IMR-90 (cell line): ENCODE results near the gene POLRMT. TPM values are rescaled to one million over a fixed set of nuclear protein-coding genes. Genes with fewer than 3 reads are reported as not detected.

Experiments used
- ATAC-seq: fragments of 200-7000 bp; cut with Tn5 transposase; 2 replicates; pipeline ENCODE4 v1.9.1; 2020; ENCODE audit warnings: low read depth, mild to moderate bottlenecking, moderate library complexity
- BruUV-seq: library from RNA; stranded (reverse); fragments of 400-500 nt; replicated peaks from 2 replicates; lab custom pipeline; 2021; lab: Mats Ljungman, UMichigan
- CTCF ChIA-PET: fragments of 300-600 bp; formaldehyde crosslinking; extraction: SDS; loops from one replicate; lab custom pipeline; 2021; ENCODE audit warnings: antibody characterized with exemption; lab: Yijun Ruan, JAX
- POLR2A ChIA-PET: fragments of 300-600 bp; sonication (Branson Sonifier 250); formaldehyde crosslinking; loops from one replicate; lab custom pipeline; 2022; ENCODE audit warnings: antibody characterized with exemption; ENCODE audit not compliant: unreplicated experiment; lab: Charles Lee
- DNase-seq: peaks from one replicate; pipeline ENCODE4 v3.0.0; 2013
- H2AFZ ChIP-seq: replicated peaks from 2 replicates; pipeline ENCODE3; 2013; ENCODE audit warnings: low read length, mild to moderate bottlenecking; ENCODE audit not compliant: poor library complexity
- H2AK5ac ChIP-seq: 2 replicates; pipeline ENCODE4 v1.6.1; 2013; ENCODE audit warnings: low read depth, low read length, inconsistent platforms
- H2AK9ac ChIP-seq: replicated peaks from 2 replicates; pipeline ENCODE3; 2013; ENCODE audit warnings: mild to moderate bottlenecking, low read depth, low read length, moderate library complexity; ENCODE audit not compliant: poor library complexity
- H2BK120ac ChIP-seq: 2 replicates; pipeline ENCODE4 v1.6.1; 2013; ENCODE audit warnings: low read depth, low read length, inconsistent platforms
- H2BK15ac ChIP-seq: 3 replicates; pipeline ENCODE4 v1.6.1; 2013; ENCODE audit warnings: low read depth, low read length, inconsistent platforms
- H2BK20ac ChIP-seq: 2 replicates; pipeline ENCODE4 v1.6.1; 2013; ENCODE audit warnings: low read depth, mild to moderate bottlenecking, inconsistent platforms, low read length, moderate library complexity
- H2BK5ac ChIP-seq: 2 replicates; pipeline ENCODE4 v1.6.1; 2013; ENCODE audit warnings: mild to moderate bottlenecking, low read depth, low read length, inconsistent platforms; ENCODE audit not compliant: poor library complexity, severe bottlenecking
- H3K14ac ChIP-seq: replicated peaks from 2 replicates; pipeline ENCODE4 v1.6.1; 2013; ENCODE audit warnings: low read depth, low read length, inconsistent platforms
- H3K18ac ChIP-seq: 2 replicates; pipeline ENCODE4 v1.6.1; 2013; ENCODE audit warnings: low read depth, low read length, control low read depth
- H3K23ac ChIP-seq: 2 replicates; pipeline ENCODE4 v1.6.1; 2013; ENCODE audit warnings: low read depth, low read length, inconsistent platforms
- H3K27ac ChIP-seq: 2 replicates; pipeline ENCODE4 v1.5.1; 2013; ENCODE audit warnings: mild to moderate bottlenecking, control low read depth, low read length; ENCODE audit not compliant: insufficient read depth
- H3K27me3 ChIP-seq: 2 replicates; pipeline ENCODE4 v1.6.1; 2013; ENCODE audit warnings: low read length; ENCODE audit not compliant: control insufficient read depth, insufficient read depth
- H3K36me3 ChIP-seq: 2 replicates; pipeline ENCODE4 v1.6.1; 2013; ENCODE audit warnings: low read length, mixed read lengths; ENCODE audit not compliant: control insufficient read depth, insufficient read depth
- H3K4ac ChIP-seq: 2 replicates; pipeline ENCODE4 v1.6.1; 2013; ENCODE audit warnings: low read depth, low read length, inconsistent platforms
- H3K4me1 ChIP-seq: 2 replicates; pipeline ENCODE4 v1.6.1; 2013; ENCODE audit warnings: low read length, mixed read lengths; ENCODE audit not compliant: control insufficient read depth, insufficient read depth
- H3K4me2 ChIP-seq: 2 replicates; pipeline ENCODE4 v1.6.1; 2013; ENCODE audit warnings: low read depth, mild to moderate bottlenecking, control low read depth, low read length, moderate library complexity
- H3K4me3 ChIP-seq: 2 replicates; pipeline ENCODE4 v1.5.1; 2013; ENCODE audit warnings: low read depth, mild to moderate bottlenecking, control low read depth, low read length, moderate library complexity; ENCODE audit not compliant: insufficient read depth
- H3K56ac ChIP-seq: 2 replicates; pipeline ENCODE4 v1.6.1; 2013; ENCODE audit warnings: low read length, inconsistent platforms; ENCODE audit not compliant: insufficient read depth; ENCODE audit errors: extremely low read depth
- H3K79me1 ChIP-seq, 2 experiments: 2 replicates each; pipeline ENCODE4 v1.6.1; 2013; ENCODE audit warnings: low read length in 2 of 2, inconsistent platforms in 1 of 2, low read depth in 1 of 2
- H3K9ac ChIP-seq: 2 replicates; pipeline ENCODE4 v1.6.1; 2013; ENCODE audit warnings: low read depth, low read length, control low read depth
- H3K9me1 ChIP-seq: 2 replicates; pipeline ENCODE4 v1.6.1; 2013; ENCODE audit warnings: low read length, inconsistent platforms; ENCODE audit not compliant: insufficient read depth
- H3K9me3 ChIP-seq: 2 replicates; pipeline ENCODE4 v1.6.1; 2013; ENCODE audit warnings: low read length; ENCODE audit not compliant: control insufficient read depth, insufficient read depth
- H4K20me1 ChIP-seq: 2 replicates; pipeline ENCODE4 v1.6.1; 2013; ENCODE audit warnings: low read length, inconsistent platforms; ENCODE audit not compliant: insufficient read depth
- H4K5ac ChIP-seq: 2 replicates; pipeline ENCODE4 v1.6.1; 2013; ENCODE audit warnings: mild to moderate bottlenecking, low read depth, low read length, control low read depth
- H4K8ac ChIP-seq, 2 experiments: 2 replicates each; pipeline ENCODE4 v1.6.1; 2013; ENCODE audit warnings: low read depth in 2 of 2, low read length in 2 of 2, control low read depth in 1 of 2, inconsistent platforms in 1 of 2
- H4K91ac ChIP-seq: 2 replicates; pipeline ENCODE4 v1.6.1; 2013; ENCODE audit warnings: low read depth, low read length, inconsistent platforms; ENCODE audit not compliant: insufficient read depth
- BHLHE40 ChIP-seq: fragments of 150-350 bp; IDR thresholded peaks from 2 replicates; pipeline ENCODE4 v1.6.1; 2016; ENCODE audit warnings: mild to moderate bottlenecking, low read depth, low read length
- CHD1 ChIP-seq: IDR thresholded peaks from 2 replicates; pipeline ENCODE4 v1.6.1; 2012; ENCODE audit warnings: low read depth, low read length, improper control_type of control experiment
- MAZ ChIP-seq: IDR thresholded peaks from 2 replicates; pipeline ENCODE4 v1.6.1; 2012; ENCODE audit warnings: low read depth, mild to moderate bottlenecking, low read length, improper control_type of control experiment, moderate library complexity, borderline replicate concordance
- POLR2A ChIP-seq: IDR thresholded peaks from 2 replicates; pipeline ENCODE4 v1.6.1; 2012; ENCODE audit warnings: mild to moderate bottlenecking, low read depth, low read length
- RCOR1 ChIP-seq: IDR thresholded peaks from 2 replicates; pipeline ENCODE4 v1.6.1; 2012; ENCODE audit warnings: mild to moderate bottlenecking, low read length, improper control_type of control experiment; ENCODE audit not compliant: insufficient replicate concordance
- WGBS, 2 experiments: methylation state at CpG; one replicate each; pipeline versions ENCODE4 v1.1.5 to v1.1.7; 2013; ENCODE audit warnings: missing lambda C conversion rate in 2 of 2; ENCODE audit not compliant: insufficient read length in 1 of 2; ENCODE audit errors: extremely low coverage in 2 of 2; 5-methylcytosine and 5-hydroxymethylcytosine counted together
- dilution Hi-C: fragments of 300-500 bp; cut with HindIII; formaldehyde crosslinking; loops from one replicate; pipeline ENCODE4 v1.14.3; 2018; ENCODE audit warnings: low sequenced_read_pairs; ENCODE audit not compliant: unreplicated experiment
- in situ Hi-C: fragments of 300-500 bp; cut with MboI; formaldehyde crosslinking; loops from 3 replicates; pipeline ENCODE4 v1.14.3; 2019; ENCODE audit warnings: low sequenced_read_pairs, inconsistent platforms, mixed read lengths
- intact Hi-C: fragments of 100-400 bp; cut with micrococcal nuclease; formaldehyde crosslinking; loops from 2 replicates; pipeline ENCODE4 v1.10.0; 2022
- polyA plus RNA-seq, 3 experiments: library from polyadenylated mRNA; depleted of rRNA; stranded (reverse); fragments of >200 nt; gene quantifications; 2 replicates each; pipeline ENCODE4 v1.2.3, GENCODE V29; 2012; ENCODE audit warnings: low replicate concordance in 1 of 3
- total RNA-seq: library from RNA; depleted of rRNA; stranded (reverse); fragments of >200 nt; gene quantifications from 2 replicates; pipeline ENCODE4 v1.2.3, GENCODE V29; 2012
- TF ChIP-seq, protein P1 (sequence below): fragments of 150-350 bp; IDR thresholded peaks from 2 replicates; pipeline ENCODE4 v1.6.1; 2017; ENCODE audit warnings: mild to moderate bottlenecking, antibody characterized with exemption, low read length, low read depth
- TF ChIP-seq, protein P2 (sequence below): conservative IDR thresholded peaks from 2 replicates; pipeline ENCODE4 v1.5.1; 2012; ENCODE audit warnings: mild to moderate bottlenecking, low read depth, low read length, improper control_type of control experiment
- TF ChIP-seq, protein P3 (sequence below): fragments of 150-350 bp; IDR thresholded peaks from 2 replicates; pipeline ENCODE4 v1.6.1; 2016; ENCODE audit warnings: low read depth, mild to moderate bottlenecking, low read length, moderate library complexity, borderline replicate concordance

Gene POLRMT
- total and polyA plus RNA-seq, 2 of the 4 experiments (the other 2 are of a cell fraction) = 9.9 to 29.6 TPM

DNA sequence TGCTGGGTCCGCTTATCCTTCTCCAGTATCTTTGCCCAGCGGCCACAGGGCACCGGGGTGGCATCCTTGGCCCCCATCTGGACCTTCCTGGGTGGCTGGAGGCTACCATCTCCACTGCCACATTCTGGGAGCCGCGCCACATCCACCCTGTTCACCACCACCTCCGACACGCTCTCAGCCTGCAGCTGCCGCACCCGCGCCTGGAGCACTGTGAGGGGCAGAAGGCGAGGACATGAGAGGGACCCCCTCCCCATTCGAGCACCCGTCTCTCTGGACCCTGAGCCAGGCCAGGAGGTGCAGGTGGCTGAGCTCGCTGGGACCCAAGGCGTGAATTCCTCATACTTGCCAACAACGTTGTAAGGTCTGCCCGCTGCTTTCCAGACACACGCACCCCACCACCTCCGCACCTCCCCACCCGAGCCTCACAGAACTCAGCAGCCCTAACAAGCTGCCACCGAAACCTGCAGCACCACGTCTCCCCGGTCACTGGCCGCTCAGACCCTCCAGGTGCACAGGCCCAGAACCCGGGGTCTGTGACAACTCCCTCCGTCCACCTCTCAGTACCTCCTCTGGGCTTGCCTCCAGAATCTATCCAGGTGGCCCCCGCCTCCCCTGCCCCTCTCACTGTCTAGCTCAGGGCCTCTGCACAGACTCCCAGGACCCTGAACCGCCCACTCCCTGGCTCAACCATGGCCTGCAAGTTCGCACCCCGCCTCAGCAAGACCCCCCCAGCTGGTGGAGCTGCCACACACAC is 3.2 kb downstream of the POLRMT start:
- H2BK120ac ChIP-seq = no peak overlapping the region
- no TSS peak for BruUV-seq
- H3K18ac ChIP-seq = no peak overlapping the region
- H2AK5ac ChIP-seq = no peak overlapping the region
- 92% methylated on average over 19 of the region's 30 CpGs; no CpG with 5 or more reads in 1 of the 2 experiments for WGBS, 2 experiments
- dilution Hi-C loops = no loop called here
- no peak for DNase-seq
- no peaks in the 10 kb centered on the region for H3K9me3 ChIP-seq
- ChIA-PET CTCF (no interaction called here), POLR2A (no interaction called here)
- no peak overlapping the region for H2AFZ ChIP-seq
- peaks cover 3% of the 10 kb centered on the region; the same call in 1 of the 2 replicates for H4K20me1 ChIP-seq
- TF ChIP-seq BHLHE40 (no peak), CHD1 (no peak), POLR2A (no peak), RCOR1 (no peak), MAZ (no peak)
- TF ChIP-seq, protein P1, sequence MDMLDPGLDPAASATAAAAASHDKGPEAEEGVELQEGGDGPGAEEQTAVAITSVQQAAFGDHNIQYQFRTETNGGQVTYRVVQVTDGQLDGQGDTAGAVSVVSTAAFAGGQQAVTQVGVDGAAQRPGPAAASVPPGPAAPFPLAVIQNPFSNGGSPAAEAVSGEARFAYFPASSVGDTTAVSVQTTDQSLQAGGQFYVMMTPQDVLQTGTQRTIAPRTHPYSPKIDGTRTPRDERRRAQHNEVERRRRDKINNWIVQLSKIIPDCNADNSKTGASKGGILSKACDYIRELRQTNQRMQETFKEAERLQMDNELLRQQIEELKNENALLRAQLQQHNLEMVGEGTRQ = no peak
- TF ChIP-seq, protein P2, sequence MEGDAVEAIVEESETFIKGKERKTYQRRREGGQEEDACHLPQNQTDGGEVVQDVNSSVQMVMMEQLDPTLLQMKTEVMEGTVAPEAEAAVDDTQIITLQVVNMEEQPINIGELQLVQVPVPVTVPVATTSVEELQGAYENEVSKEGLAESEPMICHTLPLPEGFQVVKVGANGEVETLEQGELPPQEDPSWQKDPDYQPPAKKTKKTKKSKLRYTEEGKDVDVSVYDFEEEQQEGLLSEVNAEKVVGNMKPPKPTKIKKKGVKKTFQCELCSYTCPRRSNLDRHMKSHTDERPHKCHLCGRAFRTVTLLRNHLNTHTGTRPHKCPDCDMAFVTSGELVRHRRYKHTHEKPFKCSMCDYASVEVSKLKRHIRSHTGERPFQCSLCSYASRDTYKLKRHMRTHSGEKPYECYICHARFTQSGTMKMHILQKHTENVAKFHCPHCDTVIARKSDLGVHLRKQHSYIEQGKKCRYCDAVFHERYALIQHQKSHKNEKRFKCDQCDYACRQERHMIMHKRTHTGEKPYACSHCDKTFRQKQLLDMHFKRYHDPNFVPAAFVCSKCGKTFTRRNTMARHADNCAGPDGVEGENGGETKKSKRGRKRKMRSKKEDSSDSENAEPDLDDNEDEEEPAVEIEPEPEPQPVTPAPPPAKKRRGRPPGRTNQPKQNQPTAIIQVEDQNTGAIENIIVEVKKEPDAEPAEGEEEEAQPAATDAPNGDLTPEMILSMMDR = no peak
- TF ChIP-seq, protein P3, sequence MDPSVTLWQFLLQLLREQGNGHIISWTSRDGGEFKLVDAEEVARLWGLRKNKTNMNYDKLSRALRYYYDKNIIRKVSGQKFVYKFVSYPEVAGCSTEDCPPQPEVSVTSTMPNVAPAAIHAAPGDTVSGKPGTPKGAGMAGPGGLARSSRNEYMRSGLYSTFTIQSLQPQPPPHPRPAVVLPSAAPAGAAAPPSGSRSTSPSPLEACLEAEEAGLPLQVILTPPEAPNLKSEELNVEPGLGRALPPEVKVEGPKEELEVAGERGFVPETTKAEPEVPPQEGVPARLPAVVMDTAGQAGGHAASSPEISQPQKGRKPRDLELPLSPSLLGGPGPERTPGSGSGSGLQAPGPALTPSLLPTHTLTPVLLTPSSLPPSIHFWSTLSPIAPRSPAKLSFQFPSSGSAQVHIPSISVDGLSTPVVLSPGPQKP = no peak
- peaks cover 9% of the 10 kb centered on the region for H3K4me1 ChIP-seq
- no peak overlapping the region for H3K4ac ChIP-seq
- H3K14ac ChIP-seq = no peak overlapping the region
- H3K4me2 ChIP-seq = no peak overlapping the region
- H4K8ac ChIP-seq = no peak overlapping the region
- H4K91ac ChIP-seq = no peak overlapping the region
- no peak overlapping the region for H2BK5ac ChIP-seq
- H3K56ac ChIP-seq = no peak overlapping the region
- H3K79me1 ChIP-seq = peaks cover 7 to 34% of the 10 kb centered on the region in 2 experiments; a peak in 3 of 4 replicates
- no peak for ATAC-seq
- no peak overlapping the region for H3K9ac ChIP-seq
- H2AK9ac ChIP-seq = no peak overlapping the region
- no peaks in the 10 kb centered on the region; the same call in 1 of the 2 replicates for H3K9me1 ChIP-seq
- intact Hi-C loops = no loop called here
- no peak overlapping the region for H2BK15ac ChIP-seq
- no peaks in the 10 kb centered on the region for H3K27me3 ChIP-seq
- H3K27ac ChIP-seq = no peak overlapping the region
- H3K4me3 ChIP-seq = no peak overlapping the region
- in situ Hi-C loops = no loop called here
- H3K36me3 ChIP-seq = peaks cover 16% of the 10 kb centered on the region; the same call in 1 of the 2 replicates
- H2BK20ac ChIP-seq = no peak overlapping the region
- no peak overlapping the region for H4K5ac ChIP-seq
- H3K23ac ChIP-seq = no peak overlapping the region
